A549 treated with AZD2906 at 1 μM for 4 hours (cell line): ENCODE data around the gene GIGYF1. TPM values are rescaled to one million over a fixed set of nuclear protein-coding genes. Genes with fewer than 3 reads are reported as not detected.

Experiments
- total RNA-seq: library from RNA; stranded (reverse); fragments of 200-300 nt; extraction: Qiagen RNA extraction; gene quantifications from 5 replicates; pipeline ENCODE4 v1.2.3, GENCODE V29; 2022

Gene GIGYF1, protein sequence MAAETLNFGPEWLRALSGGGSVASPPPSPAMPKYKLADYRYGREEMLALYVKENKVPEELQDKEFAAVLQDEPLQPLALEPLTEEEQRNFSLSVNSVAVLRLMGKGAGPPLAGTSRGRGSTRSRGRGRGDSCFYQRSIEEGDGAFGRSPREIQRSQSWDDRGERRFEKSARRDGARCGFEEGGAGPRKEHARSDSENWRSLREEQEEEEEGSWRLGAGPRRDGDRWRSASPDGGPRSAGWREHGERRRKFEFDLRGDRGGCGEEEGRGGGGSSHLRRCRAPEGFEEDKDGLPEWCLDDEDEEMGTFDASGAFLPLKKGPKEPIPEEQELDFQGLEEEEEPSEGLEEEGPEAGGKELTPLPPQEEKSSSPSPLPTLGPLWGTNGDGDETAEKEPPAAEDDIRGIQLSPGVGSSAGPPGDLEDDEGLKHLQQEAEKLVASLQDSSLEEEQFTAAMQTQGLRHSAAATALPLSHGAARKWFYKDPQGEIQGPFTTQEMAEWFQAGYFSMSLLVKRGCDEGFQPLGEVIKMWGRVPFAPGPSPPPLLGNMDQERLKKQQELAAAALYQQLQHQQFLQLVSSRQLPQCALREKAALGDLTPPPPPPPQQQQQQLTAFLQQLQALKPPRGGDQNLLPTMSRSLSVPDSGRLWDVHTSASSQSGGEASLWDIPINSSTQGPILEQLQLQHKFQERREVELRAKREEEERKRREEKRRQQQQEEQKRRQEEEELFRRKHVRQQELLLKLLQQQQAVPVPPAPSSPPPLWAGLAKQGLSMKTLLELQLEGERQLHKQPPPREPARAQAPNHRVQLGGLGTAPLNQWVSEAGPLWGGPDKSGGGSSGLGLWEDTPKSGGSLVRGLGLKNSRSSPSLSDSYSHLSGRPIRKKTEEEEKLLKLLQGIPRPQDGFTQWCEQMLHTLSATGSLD (N-terminal part only)
- 12.5 to 20.6 TPM (median 17.5 TPM) in 5 replicates for total RNA-seq

DNA sequence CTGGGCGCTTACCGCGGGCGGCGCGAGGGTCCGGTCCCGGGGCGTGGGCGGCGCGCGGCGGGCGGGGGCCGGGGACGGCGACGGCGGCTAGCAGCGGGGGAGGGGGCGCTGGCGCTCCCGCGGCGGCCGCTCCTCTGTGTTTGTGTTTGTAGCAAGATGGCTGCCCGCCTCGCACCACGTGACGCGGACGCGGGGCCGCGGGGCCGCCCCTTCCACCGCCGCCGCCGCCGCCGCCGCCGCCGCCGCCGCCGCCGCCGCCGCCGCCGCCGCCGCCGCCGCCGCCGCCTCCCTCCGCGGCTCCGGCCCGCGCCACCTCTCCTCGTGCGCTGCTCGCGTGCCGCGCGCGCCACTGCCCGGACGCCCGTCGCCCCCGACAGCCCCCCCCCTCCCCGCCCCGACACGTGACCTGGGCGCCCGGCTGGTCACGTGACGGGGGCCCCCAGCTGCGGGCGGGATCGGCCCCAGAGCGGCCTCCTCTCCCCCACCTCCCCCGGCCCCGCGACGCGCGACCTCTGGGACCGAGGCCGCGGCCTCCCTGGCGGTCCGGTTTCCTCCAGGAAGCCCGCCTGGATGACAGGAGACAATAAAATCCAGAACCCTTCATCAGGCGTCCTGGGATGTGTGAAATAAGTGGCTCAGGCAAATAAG lies at the start of gene GIGYF1:
GIGYF1 (minus strand) TSS at position 153 of the 648 bp plus-strand sequence. CDS start 6,012 bp downstream, outside the sequence.

DNA sequence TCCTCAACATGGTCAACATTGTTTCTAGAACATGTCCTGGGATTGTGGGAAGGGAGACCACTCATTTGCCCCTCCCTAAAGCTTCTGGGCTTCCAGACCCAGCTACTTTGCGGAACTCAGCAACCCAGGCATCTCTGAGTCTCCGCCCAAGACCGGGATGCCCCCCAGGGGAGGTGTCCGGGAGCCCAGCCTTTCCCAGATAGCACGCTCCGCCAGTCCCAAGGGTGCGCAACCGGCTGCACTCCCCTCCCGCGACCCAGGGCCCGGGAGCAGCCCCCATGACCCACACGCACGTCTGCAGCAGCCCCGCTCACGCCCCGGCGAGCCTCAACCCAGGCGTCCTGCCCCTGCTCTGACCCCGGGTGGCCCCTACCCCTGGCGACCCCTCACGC lies 26.2 kb upstream of the GIGYF1 start, which contains the start of gene EPO:
EPO (plus strand) TSS at position 190 of the 392 bp plus-strand sequence. CDS start 513 bp downstream, outside the sequence.

GRCh38 chr7:100705753-100706671 lies 12.0 kb upstream of the GIGYF1 start, which contains the start of gene POP7:
Gene POP7 (plus strand): TSS chr7:100706121. CDS start chr7:100706831, 710 bp downstream.

DNA sequence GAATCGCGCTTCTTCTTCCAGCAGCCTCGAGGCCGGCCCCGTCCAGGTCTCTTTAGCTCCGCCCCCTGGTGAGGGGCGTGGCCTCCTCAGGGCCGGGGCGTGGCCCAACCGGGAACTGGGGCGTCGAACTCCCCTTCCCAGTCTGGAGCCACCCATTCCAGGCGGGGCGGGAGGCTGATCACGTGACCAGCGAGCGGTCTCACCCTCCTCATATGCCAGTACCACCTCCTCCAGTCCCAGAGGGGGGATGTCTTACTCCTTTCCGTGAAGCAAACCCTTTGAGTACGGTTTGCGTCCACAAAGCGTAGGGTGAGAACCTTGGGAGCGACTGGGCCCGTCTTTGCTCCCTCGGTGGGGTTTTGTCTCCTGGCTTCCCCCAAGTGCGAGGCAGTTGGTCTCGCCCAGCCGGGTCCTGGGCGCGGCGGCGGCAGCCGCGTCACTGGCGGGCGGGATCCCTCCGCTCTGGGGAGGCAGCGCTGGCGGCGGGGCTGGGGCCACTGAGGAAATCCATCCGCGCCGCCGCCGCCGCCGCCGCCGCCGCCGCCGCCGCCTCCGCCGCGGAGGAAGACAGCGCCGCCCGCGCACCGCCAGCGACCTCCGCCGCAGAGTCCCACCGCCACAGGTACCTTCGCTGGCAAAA lies 20.6 kb downstream of the GIGYF1 start, which contains the start of gene GNB2:
GNB2 (plus strand) TSS at position 439 of the 640 bp plus-strand sequence. CDS start 2,526 bp downstream, outside the sequence.

DNA sequence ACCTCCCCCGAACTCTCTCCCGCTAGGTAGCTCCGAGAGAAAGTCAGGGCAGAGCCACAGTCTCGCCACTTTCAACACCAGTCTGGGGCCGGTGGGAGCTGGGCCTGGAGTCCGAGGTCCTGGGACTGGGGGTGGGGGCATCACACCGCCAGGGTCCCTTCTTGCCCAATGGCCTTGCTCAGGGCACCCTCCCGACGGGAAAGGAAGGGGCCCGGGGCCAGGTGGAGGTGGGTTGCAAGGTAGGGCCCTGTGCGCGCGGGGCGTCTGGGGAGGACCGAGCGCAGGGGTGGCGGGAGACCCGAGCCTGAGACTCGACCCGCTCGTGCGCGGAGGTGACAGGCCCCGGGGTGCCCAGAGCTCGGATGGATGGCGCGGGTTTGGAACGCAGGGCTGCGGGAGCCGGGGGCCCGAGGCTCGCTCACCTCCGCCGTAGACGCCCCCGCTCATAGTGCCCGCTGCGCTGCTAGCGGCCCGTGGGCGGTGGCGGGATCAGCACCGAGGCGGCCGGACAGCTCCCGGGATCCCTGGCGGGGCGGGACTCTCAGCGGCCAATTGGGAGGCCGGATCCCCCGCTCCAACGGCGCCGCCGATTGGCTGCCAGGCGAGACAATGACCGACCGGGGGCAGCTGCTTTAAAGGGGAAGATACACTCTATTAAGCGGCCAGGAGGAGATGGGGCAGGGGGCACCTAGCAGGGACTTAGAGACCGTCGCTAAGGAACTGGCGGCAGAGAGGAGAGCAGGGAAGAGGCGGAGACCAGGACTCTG lies 38.0 kb downstream of the GIGYF1 start, which contains the start of gene ACTL6B:
ACTL6B (minus strand) TSS at position 541 of the 767 bp plus-strand sequence; CDS start at position 447, 94 bp downstream.

DNA sequence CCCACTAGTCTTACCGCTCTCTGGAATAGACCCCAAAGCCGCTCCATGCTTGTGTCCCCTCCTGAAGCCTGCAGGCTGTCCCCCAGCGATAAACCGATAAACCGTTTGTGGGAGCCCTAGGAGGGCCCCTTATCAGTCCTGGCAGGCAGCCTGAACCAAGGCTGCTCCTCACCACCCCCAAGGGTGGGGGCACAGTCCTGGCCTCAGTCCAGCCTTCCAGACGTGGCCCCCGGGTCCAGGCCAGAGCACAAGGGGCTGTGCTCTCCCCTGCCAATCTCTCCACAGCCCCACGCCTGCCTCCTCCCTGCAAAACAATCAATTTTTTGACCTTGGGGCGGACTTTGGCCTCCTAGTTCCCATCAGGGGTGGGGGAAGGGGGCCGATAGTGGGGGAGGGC lies 52.6 kb downstream of the GIGYF1 start, which contains the start of gene TFR2:
TFR2 (minus strand) TSS at position 90 of the 397 bp plus-strand sequence; CDS start at position 47, 43 bp downstream.

Other genes starting within 250 kb of the GIGYF1 start
- 0.77 to 0.92 TPM (median 0.85 TPM) in 5 replicates for gene SPACDR, start 230.0 kb downstream of the GIGYF1 start, total RNA-seq
- 54.7 to 73.7 TPM (median 65.5 TPM) in 5 replicates for gene TSC22D4, start 215.0 kb downstream of the GIGYF1 start, total RNA-seq
- 4.1 to 7.9 TPM (median 6.7 TPM) in 5 replicates for gene NYAP1, start 210.3 kb downstream of the GIGYF1 start, total RNA-seq
- 41.5 to 62.8 TPM (median 57.6 TPM) in 5 replicates for gene AGFG2, start 155.0 kb downstream of the GIGYF1 start, total RNA-seq
- gene SAP25, start 120.3 kb downstream of the GIGYF1 start, total RNA-seq: 0.15 to 0.47 TPM (median 0.25 TPM) in 5 replicates
- gene LRCH4, start 108.1 kb downstream of the GIGYF1 start, total RNA-seq: 12.5 to 18.8 TPM (median 16.2 TPM) in 5 replicates
- gene FBXO24, start 107.9 kb downstream of the GIGYF1 start, total RNA-seq: 0.22 to 0.35 TPM (median 0.24 TPM) in 5 replicates
- 6.8 to 10.3 TPM (median 10.0 TPM) in 5 replicates for gene PCOLCE, start 91.9 kb downstream of the GIGYF1 start, total RNA-seq
- 16.3 to 22.9 TPM (median 21.2 TPM) in 5 replicates for gene MOSPD3, start 81.7 kb downstream of the GIGYF1 start, total RNA-seq
- 2.1 to 2.8 TPM (median 2.5 TPM) in 5 replicates for gene TFR2, start 52.7 kb downstream of the GIGYF1 start, total RNA-seq
- not detected in 5 replicates for gene ACTL6B, start 37.8 kb downstream of the GIGYF1 start, total RNA-seq
- gene GNB2, start 20.5 kb downstream of the GIGYF1 start, total RNA-seq: 181 to 270 TPM (median 268 TPM) in 5 replicates
- 68.5 to 93.3 TPM (median 89.6 TPM) in 5 replicates for gene POP7, start 11.9 kb upstream of the GIGYF1 start, total RNA-seq
- 0.09 TPM in 1 of 5 replicates, not detected in the others for gene EPO, start 26.2 kb upstream of the GIGYF1 start, total RNA-seq
- gene ZAN, start 39.3 kb upstream of the GIGYF1 start, total RNA-seq: not detected in 5 replicates
- 38.4 to 43.1 TPM (median 40.6 TPM) in 5 replicates for gene EPHB4, start 133.3 kb upstream of the GIGYF1 start, total RNA-seq
- 13.3 to 15.9 TPM (median 13.9 TPM) in 5 replicates for gene SLC12A9, start 158.5 kb upstream of the GIGYF1 start, total RNA-seq
- 42.1 to 58.3 TPM (median 52.4 TPM) in 5 replicates for gene TRIP6, start 173.1 kb upstream of the GIGYF1 start, total RNA-seq
- 116 to 144 TPM (median 134 TPM) in 5 replicates for gene SRRT, start 180.9 kb upstream of the GIGYF1 start, total RNA-seq
- gene UFSP1, start 195.5 kb upstream of the GIGYF1 start, total RNA-seq: 4.3 to 6.3 TPM (median 5.4 TPM) in 5 replicates
- 2.3 to 3.5 TPM (median 3.1 TPM) in 5 replicates for gene ACHE, start 201.6 kb upstream of the GIGYF1 start, total RNA-seq